ENCODE measurements around the gene P4HB. TPM values are rescaled to one million over a fixed set of nuclear protein-coding genes. Genes with fewer than 3 reads are reported as not detected.

The P4HB gene
- total RNA-seq, 4 donors from 2014 or later: 548 to 1,124 (median 681) TPM

DNA sequence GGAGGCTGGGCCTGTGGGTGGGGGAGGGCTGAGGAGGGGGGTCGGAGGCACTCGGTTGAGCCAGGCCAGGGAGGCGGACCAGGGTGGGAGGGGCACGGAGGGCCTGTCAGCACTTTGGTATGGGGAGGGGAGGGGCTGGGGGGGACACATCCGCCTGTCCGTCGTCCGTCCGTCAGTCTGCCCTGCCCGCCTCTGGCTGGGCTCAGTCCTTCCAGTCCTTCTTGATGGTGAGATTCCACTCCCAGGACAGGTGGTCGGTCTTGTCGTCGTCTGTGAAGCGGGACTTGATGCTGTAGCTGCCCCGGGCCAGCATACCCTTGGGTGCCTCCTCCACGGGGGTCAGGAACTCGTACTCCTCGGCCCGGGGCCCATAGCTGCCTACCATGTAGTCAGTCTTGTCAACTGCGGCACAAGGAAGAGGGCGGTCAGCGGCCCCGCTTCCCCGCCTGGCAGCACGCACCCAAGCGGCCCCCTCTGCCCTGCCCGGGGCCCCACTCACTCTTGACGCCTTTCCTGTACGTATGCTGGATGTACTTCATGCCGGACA lies 8.4 kb upstream of the P4HB start:
- Histone ChIP-seq H3K9me3 (no peaks in the 10 kb centered on the region), H3K27me3 (no peaks in the 10 kb centered on the region), H3K36me3 (peaks cover 17 to 20% of the 10 kb centered on the region in 2 donors), H3K4me1 (peaks cover 29 to 37% of the 10 kb centered on the region in 2 donors), H3K27ac (peak overlapping the region in 2 of 3 donors; percentile 23 to 45), H3K4me3 (replicated peaks in 1 of 3) (no peak overlapping the region)
- 74 to 81% methylated on average over 15 to 19 of the region's 30 CpGs for WGBS, 2 donors
- intact Hi-C loops (cut with DNase I): no loop called here
- no peak for TF ChIP-seq POLR2A (IDR thresholded peaks at IDR 0.05)
- TF ChIP-seq, protein P1, sequence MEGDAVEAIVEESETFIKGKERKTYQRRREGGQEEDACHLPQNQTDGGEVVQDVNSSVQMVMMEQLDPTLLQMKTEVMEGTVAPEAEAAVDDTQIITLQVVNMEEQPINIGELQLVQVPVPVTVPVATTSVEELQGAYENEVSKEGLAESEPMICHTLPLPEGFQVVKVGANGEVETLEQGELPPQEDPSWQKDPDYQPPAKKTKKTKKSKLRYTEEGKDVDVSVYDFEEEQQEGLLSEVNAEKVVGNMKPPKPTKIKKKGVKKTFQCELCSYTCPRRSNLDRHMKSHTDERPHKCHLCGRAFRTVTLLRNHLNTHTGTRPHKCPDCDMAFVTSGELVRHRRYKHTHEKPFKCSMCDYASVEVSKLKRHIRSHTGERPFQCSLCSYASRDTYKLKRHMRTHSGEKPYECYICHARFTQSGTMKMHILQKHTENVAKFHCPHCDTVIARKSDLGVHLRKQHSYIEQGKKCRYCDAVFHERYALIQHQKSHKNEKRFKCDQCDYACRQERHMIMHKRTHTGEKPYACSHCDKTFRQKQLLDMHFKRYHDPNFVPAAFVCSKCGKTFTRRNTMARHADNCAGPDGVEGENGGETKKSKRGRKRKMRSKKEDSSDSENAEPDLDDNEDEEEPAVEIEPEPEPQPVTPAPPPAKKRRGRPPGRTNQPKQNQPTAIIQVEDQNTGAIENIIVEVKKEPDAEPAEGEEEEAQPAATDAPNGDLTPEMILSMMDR (IDR thresholded peaks at IDR 0.05): no peak
- peak; percentile 28 to 37 for DNase-seq

DNA sequence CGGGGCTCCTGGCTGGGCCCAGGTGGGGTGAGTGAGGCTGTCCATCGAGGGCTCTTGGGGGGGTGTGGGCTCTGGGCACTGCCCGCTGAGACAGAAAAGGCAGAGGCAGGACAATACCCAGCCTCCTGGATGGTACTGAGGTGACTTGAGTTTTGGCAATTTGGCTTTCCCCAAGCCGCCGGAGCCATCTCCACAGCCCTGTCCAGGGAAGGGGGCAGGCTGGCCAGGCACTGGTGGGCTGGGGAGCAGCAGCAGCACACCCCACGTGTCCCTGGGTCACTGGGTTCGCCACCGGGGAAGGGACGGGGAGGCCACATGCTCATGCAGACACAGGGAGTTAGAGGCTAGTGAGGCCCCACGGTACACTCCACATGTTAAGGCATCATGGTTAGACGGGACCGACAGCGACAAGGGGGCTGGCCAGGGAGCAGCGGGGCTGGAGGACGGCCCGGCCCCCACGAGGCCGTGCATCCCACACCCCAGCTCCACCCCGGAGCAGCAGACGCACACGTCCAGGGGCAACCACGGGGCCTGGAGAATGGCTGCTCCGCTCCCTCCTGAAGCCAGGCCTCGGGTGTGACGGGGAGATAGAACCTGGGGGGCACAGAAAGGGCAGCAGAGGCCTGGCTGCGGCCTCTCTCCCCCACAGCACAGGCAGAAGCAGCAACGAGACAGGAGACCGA lies 7.8 kb upstream of the P4HB start:
- Histone ChIP-seq H3K4me3 (replicated peaks in 1 of 3) (no peak overlapping the region), H3K27me3 (no peaks in the 10 kb centered on the region), H3K27ac (peak overlapping the region in 1 of 3 donors; percentile 23), H3K9me3 (no peaks in the 10 kb centered on the region), H3K4me1 (peaks cover 29 to 37% of the 10 kb centered on the region in 2 donors), H3K36me3 (peaks cover 20 to 22% of the 10 kb centered on the region in 2 donors)
- DNase-seq: no peak
- TF ChIP-seq POLR2A (IDR thresholded peaks at IDR 0.05): no peak
- TF ChIP-seq, protein P1 (IDR thresholded peaks at IDR 0.05): no peak
- WGBS, 2 donors: 83 to 87% methylated on average over 16 to 23 of the region's 28 CpGs
- intact Hi-C loops (cut with DNase I): no loop called here

DNA sequence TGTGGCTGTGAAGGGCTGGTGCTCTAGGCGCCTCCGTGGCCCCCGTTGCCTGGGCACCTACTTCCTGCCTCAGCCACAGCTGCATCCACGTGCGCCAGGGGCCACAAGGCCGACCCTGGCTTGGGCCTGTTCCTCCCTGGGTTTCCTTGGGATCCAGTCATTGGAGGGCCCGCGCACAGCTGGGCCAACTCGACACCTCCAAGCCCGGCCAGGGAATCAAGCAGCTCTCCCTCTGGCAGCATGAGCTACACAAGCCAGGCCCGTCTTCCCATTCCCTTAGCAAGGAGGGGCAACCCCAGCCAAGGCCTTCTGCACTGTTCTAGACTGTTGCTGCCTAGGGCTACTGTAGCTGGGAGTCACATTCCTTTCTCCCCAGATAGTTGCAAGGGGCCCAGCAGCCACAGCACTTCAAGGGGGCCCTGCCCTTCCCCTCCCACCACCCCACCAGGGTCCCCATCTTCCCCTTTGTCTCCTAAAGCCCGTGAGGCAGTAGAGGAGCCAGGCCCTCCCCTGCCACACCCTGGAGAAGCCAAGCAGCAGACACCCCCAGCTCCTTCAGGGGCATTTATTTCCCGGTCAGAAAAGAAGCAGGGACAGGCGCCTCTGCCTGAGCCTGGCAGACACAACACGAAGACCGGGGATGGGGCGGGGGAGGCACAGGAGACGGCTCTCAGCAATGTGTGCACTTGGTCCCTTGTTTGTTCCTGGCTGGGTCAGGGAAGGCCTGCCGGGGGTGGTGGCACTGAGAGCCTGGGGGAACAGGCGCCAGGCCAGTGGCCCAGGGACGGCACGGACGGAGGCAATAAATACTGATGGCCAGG lies 7.0 kb upstream of the P4HB start:
- peak overlapping the region in 1 of 3 donors; percentile 23 for H3K27ac ChIP-seq
- 81 to 83% methylated on average over 18 to 22 of the region's 23 CpGs for WGBS, 2 donors
- TF ChIP-seq, protein P1 (IDR thresholded peaks at IDR 0.05): no peak
- no peak for TF ChIP-seq POLR2A (IDR thresholded peaks at IDR 0.05)
- intact Hi-C loops (cut with DNase I): no loop called here
- H3K4me3 ChIP-seq (replicated peaks in 1 of 3): no peak overlapping the region
- DNase-seq: peak in 1 of 2 donors; percentile 21
- H3K27me3 ChIP-seq: no peaks in the 10 kb centered on the region
- no peaks in the 10 kb centered on the region for H3K9me3 ChIP-seq
- H3K36me3 ChIP-seq: peaks cover 20 to 22% of the 10 kb centered on the region in 2 donors
- peaks cover 23 to 36% of the 10 kb centered on the region in 2 donors for H3K4me1 ChIP-seq

DNA sequence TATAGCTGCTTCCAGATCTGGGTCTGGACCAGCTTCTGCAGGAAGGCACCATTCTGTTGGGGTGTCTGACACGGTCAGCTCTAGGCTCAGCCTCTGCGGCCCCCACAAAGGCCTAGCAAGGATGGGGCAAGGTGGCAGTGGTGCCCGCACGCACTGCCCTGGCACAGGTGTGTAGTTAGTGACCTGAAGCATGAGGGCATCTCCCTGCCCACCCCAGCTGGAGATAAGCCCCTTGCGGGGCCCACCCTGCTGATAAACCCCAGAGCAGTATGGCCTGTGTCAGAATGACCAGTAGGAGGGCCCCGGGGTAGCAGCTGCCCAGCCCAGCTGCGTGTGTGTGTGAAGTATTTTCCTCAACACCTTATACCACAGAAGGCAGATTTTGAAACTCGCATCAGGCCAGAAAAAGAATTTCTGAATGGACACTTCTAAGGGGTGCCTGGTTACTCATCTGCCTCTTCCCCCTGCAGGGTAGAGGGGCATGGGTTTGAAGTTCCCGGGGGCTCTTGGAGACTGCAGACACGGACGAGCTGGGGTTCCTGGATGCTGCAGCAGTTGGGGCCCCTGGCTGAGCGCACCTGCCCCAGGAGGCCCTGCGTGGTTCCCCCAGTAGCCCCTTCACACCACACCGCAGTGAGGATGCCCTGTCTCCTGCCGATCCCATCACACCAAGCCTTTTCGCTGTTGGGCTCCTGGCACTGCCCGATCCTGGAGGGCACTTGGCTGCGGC lies 6.3 kb upstream of the P4HB start:
- intact Hi-C loops (cut with DNase I): no loop called here
- no peak overlapping the region for H3K4me3 ChIP-seq (replicated peaks in 1 of 3)
- peaks cover 25 to 40% of the 10 kb centered on the region in 2 donors for H3K4me1 ChIP-seq
- H3K9me3 ChIP-seq: no peaks in the 10 kb centered on the region
- no peaks in the 10 kb centered on the region for H3K27me3 ChIP-seq
- WGBS, 2 donors: 85 to 89% methylated on average over 14 to 18 of the region's 18 CpGs
- peaks cover 20 to 22% of the 10 kb centered on the region in 2 donors for H3K36me3 ChIP-seq
- TF ChIP-seq POLR2A (IDR thresholded peaks at IDR 0.05): no peak
- TF ChIP-seq, protein P1 (IDR thresholded peaks at IDR 0.05): no peak
- no peak for DNase-seq
- H3K27ac ChIP-seq: no peak overlapping the region
